ENCODE results near the gene SCAF11.

SCAF11 gene

DNA sequence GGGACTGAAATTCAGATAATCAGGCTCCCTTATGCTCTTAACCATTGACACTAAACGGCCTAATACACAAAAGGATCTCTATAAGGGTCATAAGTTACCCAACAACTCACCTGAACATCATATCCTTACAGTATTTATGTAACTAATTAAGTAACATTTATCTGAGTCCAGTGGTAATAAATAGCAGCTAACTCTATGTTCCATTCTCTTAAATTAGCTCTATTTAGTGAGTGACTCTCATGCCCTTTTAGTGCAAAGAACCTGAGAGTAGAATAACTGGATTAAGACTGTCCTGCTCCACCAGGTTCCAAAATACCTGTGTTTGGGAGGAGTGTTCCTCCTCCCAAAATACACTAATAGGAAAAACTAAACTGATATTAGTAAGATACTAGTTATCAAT lies 9.8 kb downstream of the SCAF11 start:
- Histone ChIP-seq H3K4me1 (ENCODE audit: insufficient read depth, insufficient read length) (no peaks in the 10 kb centered on the region), H3K9me3 (ENCODE audit: insufficient read depth, low read length) (no peaks in the 10 kb centered on the region), H3K27me3 (ENCODE audit: insufficient read depth, insufficient read length) (no peaks in the 10 kb centered on the region), H3K9ac (ENCODE audit: insufficient read length, low read depth) (no peak overlapping the region), H3K4me3 (ENCODE audit: insufficient read length, low read depth) (no peak overlapping the region), H3K36me3 (ENCODE audit: insufficient read depth, insufficient read length, low read length) (peaks cover 21% of the 10 kb centered on the region)
- DNase-seq (ENCODE audit: low read depth, low spot score), result no peak
- no peak for TF ChIP-seq ZNF274 (IDR thresholded peaks at IDR 0.05; ENCODE audit: low read depth, low read length)
- TF ChIP-seq SUZ12 (IDR thresholded peaks at IDR 0.05; ENCODE audit: extremely low read depth, insufficient read depth, insufficient read length), result no peak
- TF ChIP-seq YY1 (IDR thresholded peaks at IDR 0.05; ENCODE audit: insufficient read depth, insufficient read length), result no peak

- TF ChIP-seq SUZ12 (IDR thresholded peaks at IDR 0.05; ENCODE audit: extremely low read depth, insufficient read depth, insufficient read length) (no peak), YY1 (IDR thresholded peaks at IDR 0.05; ENCODE audit: insufficient read depth, insufficient read length) (no peak), ZNF274 (IDR thresholded peaks at IDR 0.05; ENCODE audit: low read depth, low read length) (no peak)
- H3K9me3 ChIP-seq (ENCODE audit: insufficient read depth, low read length), result no peaks in the 10 kb centered on the region
- no peak overlapping the region for H3K4me3 ChIP-seq (ENCODE audit: insufficient read length, low read depth)
- H3K9ac ChIP-seq (ENCODE audit: insufficient read length, low read depth), result no peak overlapping the region
- no peaks in the 10 kb centered on the region for H3K27me3 ChIP-seq (ENCODE audit: insufficient read depth, insufficient read length)
- no peak for DNase-seq (ENCODE audit: low read depth, low spot score)
- H3K4me1 ChIP-seq (ENCODE audit: insufficient read depth, insufficient read length), result no peaks in the 10 kb centered on the region
- peaks cover 19% of the 10 kb centered on the region for H3K36me3 ChIP-seq (ENCODE audit: insufficient read depth, insufficient read length, low read length)
Observed at GRCh38 chr12:45978108-45978507, 12.3 kb downstream of the SCAF11 start.

DNA sequence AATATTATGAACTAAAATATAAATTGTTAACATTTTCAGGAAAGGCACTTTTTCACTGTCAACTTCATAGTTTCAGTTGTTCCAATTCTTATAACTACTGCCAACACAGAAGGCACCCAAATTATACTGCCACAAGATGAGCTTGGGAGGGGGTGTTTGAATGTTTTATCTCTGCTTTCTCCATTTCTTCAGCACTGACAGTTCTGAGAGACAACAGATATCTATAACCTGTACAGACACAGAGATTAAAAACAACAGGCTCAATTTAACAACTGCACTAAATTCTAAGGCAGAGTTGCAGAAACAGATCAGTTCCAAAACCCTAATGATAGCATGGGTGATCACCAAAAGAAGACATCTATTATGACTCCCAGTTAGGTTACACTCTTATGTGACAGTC lies 12.8 kb downstream of the SCAF11 start:
- Histone ChIP-seq H3K4me3 (ENCODE audit: insufficient read length, low read depth) (no peak overlapping the region), H3K9me3 (ENCODE audit: insufficient read depth, low read length) (no peaks in the 10 kb centered on the region), H3K4me1 (ENCODE audit: insufficient read depth, insufficient read length) (no peaks in the 10 kb centered on the region), H3K36me3 (ENCODE audit: insufficient read depth, insufficient read length, low read length) (peaks cover 18% of the 10 kb centered on the region), H3K9ac (ENCODE audit: insufficient read length, low read depth) (no peak overlapping the region), H3K27me3 (ENCODE audit: insufficient read depth, insufficient read length) (no peaks in the 10 kb centered on the region)
- DNase-seq (ENCODE audit: low read depth, low spot score), result no peak
- TF ChIP-seq ZNF274 (IDR thresholded peaks at IDR 0.05; ENCODE audit: low read depth, low read length), result no peak
- TF ChIP-seq YY1 (IDR thresholded peaks at IDR 0.05; ENCODE audit: insufficient read depth, insufficient read length), result no peak
- TF ChIP-seq SUZ12 (IDR thresholded peaks at IDR 0.05; ENCODE audit: extremely low read depth, insufficient read depth, insufficient read length), result no peak

GRCh38 chr12:45975506-45975905 lies 14.9 kb downstream of the SCAF11 start:
- no peaks in the 10 kb centered on the region for H3K27me3 ChIP-seq (ENCODE audit: insufficient read depth, insufficient read length)
- no peak for DNase-seq (ENCODE audit: low read depth, low spot score)
- H3K36me3 ChIP-seq (ENCODE audit: insufficient read depth, insufficient read length, low read length), result peaks cover 27% of the 10 kb centered on the region
- H3K4me3 ChIP-seq (ENCODE audit: insufficient read length, low read depth), result no peak overlapping the region
- no peaks in the 10 kb centered on the region for H3K4me1 ChIP-seq (ENCODE audit: insufficient read depth, insufficient read length)
- no peak for TF ChIP-seq YY1 (IDR thresholded peaks at IDR 0.05; ENCODE audit: insufficient read depth, insufficient read length)
- no peak for TF ChIP-seq ZNF274 (IDR thresholded peaks at IDR 0.05; ENCODE audit: low read depth, low read length)
- TF ChIP-seq SUZ12 (IDR thresholded peaks at IDR 0.05; ENCODE audit: extremely low read depth, insufficient read depth, insufficient read length), result no peak
- no peak overlapping the region for H3K9ac ChIP-seq (ENCODE audit: insufficient read length, low read depth)
- no peaks in the 10 kb centered on the region for H3K9me3 ChIP-seq (ENCODE audit: insufficient read depth, low read length)

DNA sequence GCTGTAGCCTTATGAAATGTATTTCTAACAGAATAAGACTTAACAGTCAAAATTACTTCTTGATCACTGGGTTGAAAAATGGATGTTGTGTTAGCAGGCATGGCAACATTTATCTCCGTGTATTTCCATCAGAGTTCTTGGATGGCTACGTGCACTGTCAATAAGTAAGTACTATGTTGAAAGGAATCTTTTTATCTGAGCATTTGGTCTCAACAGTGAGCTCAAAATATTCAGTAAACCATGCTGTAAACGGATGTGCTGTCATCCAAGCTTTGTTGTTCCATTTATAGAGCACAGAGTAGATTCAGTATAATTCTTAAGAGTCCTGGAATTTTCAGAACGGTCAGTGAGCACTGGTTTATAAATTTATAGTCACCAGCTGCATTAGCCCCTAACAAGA lies 15.5 kb downstream of the SCAF11 start:
- Histone ChIP-seq H3K9me3 (ENCODE audit: insufficient read depth, low read length) (no peaks in the 10 kb centered on the region), H3K9ac (ENCODE audit: insufficient read length, low read depth) (no peak overlapping the region), H3K36me3 (ENCODE audit: insufficient read depth, insufficient read length, low read length) (peaks cover 27% of the 10 kb centered on the region), H3K4me3 (ENCODE audit: insufficient read length, low read depth) (no peak overlapping the region), H3K27me3 (ENCODE audit: insufficient read depth, insufficient read length) (no peaks in the 10 kb centered on the region), H3K4me1 (ENCODE audit: insufficient read depth, insufficient read length) (no peaks in the 10 kb centered on the region)
- no peak for DNase-seq (ENCODE audit: low read depth, low spot score)
- TF ChIP-seq SUZ12 (IDR thresholded peaks at IDR 0.05; ENCODE audit: extremely low read depth, insufficient read depth, insufficient read length), result no peak
- TF ChIP-seq ZNF274 (IDR thresholded peaks at IDR 0.05; ENCODE audit: low read depth, low read length), result no peak
- TF ChIP-seq YY1 (IDR thresholded peaks at IDR 0.05; ENCODE audit: insufficient read depth, insufficient read length), result no peak

GRCh38 chr12:45974171-45974719 lies 16.1 kb downstream of the SCAF11 start:
- DNase-seq (ENCODE audit: low read depth, low spot score), result no peak
- H3K36me3 ChIP-seq (ENCODE audit: insufficient read depth, insufficient read length, low read length), result peaks cover 27% of the 10 kb centered on the region
- H3K4me3 ChIP-seq (ENCODE audit: insufficient read length, low read depth), result no peak overlapping the region
- no peaks in the 10 kb centered on the region for H3K27me3 ChIP-seq (ENCODE audit: insufficient read depth, insufficient read length)
- TF ChIP-seq ZNF274 (IDR thresholded peaks at IDR 0.05; ENCODE audit: low read depth, low read length) (no peak), YY1 (IDR thresholded peaks at IDR 0.05; ENCODE audit: insufficient read depth, insufficient read length) (no peak), SUZ12 (IDR thresholded peaks at IDR 0.05; ENCODE audit: extremely low read depth, insufficient read depth, insufficient read length) (no peak)
- H3K9me3 ChIP-seq (ENCODE audit: insufficient read depth, low read length), result no peaks in the 10 kb centered on the region
- H3K9ac ChIP-seq (ENCODE audit: insufficient read length, low read depth), result no peak overlapping the region
- no peaks in the 10 kb centered on the region for H3K4me1 ChIP-seq (ENCODE audit: insufficient read depth, insufficient read length)

GRCh38 chr12:45973526-45973925 lies 16.8 kb downstream of the SCAF11 start:
- no peaks in the 10 kb centered on the region for H3K4me1 ChIP-seq (ENCODE audit: insufficient read depth, insufficient read length)
- H3K27me3 ChIP-seq (ENCODE audit: insufficient read depth, insufficient read length), result no peaks in the 10 kb centered on the region
- no peak for TF ChIP-seq YY1 (IDR thresholded peaks at IDR 0.05; ENCODE audit: insufficient read depth, insufficient read length)
- TF ChIP-seq SUZ12 (IDR thresholded peaks at IDR 0.05; ENCODE audit: extremely low read depth, insufficient read depth, insufficient read length), result no peak
- TF ChIP-seq ZNF274 (IDR thresholded peaks at IDR 0.05; ENCODE audit: low read depth, low read length), result no peak
- DNase-seq (ENCODE audit: low read depth, low spot score), result no peak
- no peaks in the 10 kb centered on the region for H3K9me3 ChIP-seq (ENCODE audit: insufficient read depth, low read length)
- peaks cover 25% of the 10 kb centered on the region for H3K36me3 ChIP-seq (ENCODE audit: insufficient read depth, insufficient read length, low read length)
- H3K4me3 ChIP-seq (ENCODE audit: insufficient read length, low read depth), result no peak overlapping the region
- H3K9ac ChIP-seq (ENCODE audit: insufficient read length, low read depth), result no peak overlapping the region
